ENCODE measurements around the gene CAPN5. TPM values are rescaled to one million over a fixed set of nuclear protein-coding genes. Genes with fewer than 3 reads are reported as not detected.
A peak's percentile ranks its signal among the peaks of the same experiment; 100 is the strongest.
"Not testable (repeated sequence)": the region's sequence is repeated elsewhere in the genome, so short reads cannot be mapped to it uniquely, and the experiment has no call there.

Gene CAPN5
- total RNA-seq, result 4.7 and 7.3 TPM in 2 replicates

- no peak for DNase-seq (ENCODE audit: low read depth)
- TF ChIP-seq CTCF (conservative IDR thresholded peaks at IDR 0.05; ENCODE audit: low read depth, low read length), result no peak
- H3K4me3 ChIP-seq (ENCODE audit: low read depth, low read length), result peak within 1 kb of the TSS; percentile 76
Observed at GRCh38 chr11:77066229-77067042, at the start of gene CAPN5. Gene CAPN5, plus strand, starts transcription at chr11:77066971. Its CDS starts 17,916 bp downstream, at chr11:77084887.

DNA sequence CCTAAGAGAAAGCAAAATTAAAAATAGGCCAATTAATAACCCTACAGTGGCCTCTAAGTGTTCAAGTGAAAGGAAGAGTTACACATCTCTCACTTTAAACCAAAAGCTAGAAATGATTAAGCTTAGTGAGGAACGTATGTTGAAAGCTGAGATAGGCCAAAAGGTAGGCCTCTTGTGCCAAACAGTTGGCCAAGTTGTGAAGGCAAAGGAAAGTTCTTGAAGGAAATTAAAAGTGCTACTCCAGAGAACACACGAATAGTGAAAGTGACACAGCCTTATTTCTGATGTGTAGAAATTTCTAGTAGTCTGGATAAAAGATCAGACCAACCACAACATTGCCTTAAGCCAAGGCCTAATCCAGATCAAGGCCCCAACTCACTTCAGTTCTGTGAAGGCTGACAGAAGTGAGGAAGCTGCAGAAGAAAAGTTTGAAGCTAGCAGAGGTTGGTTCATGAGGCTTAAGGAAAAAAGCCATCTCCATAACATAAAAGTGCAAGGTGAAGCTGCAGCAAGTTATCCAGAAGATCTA, 48.3 kb upstream of the CAPN5 start:
- DNase-seq (ENCODE audit: low read depth); H3K4me3 ChIP-seq (ENCODE audit: low read depth, low read length): not testable (repeated sequence)

- TF ChIP-seq CTCF (conservative IDR thresholded peaks at IDR 0.05; ENCODE audit: low read depth, low read length), result no peak
- H3K4me3 ChIP-seq (ENCODE audit: low read depth, low read length), result no peak overlapping the region
- no peak for DNase-seq (ENCODE audit: low read depth)
Observed at GRCh38 chr11:77019976-77020595, 46.7 kb upstream of the CAPN5 start.

DNA sequence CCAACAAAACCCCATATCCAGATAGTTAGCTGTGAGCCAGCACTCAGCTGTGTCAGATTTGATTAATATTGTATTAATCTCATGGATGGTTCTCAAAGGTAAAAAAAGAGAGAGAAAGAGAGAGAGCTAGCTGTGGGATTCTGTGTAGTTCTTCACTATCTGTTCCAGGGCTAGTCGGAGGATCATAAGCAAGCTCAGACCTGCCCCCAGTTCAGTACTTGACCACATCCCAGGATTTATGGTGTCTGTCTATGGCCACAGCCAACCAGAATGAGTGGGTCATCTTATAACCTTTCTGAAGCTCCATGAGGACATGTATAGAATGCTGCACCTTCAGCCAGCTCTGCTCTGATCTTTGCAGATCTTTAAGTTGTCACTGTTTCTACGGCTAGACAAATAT, 46.0 kb upstream of the CAPN5 start:
- no peak overlapping the region for H3K4me3 ChIP-seq (ENCODE audit: low read depth, low read length)
- DNase-seq (ENCODE audit: low read depth), result no peak
- no peak for TF ChIP-seq CTCF (conservative IDR thresholded peaks at IDR 0.05; ENCODE audit: low read depth, low read length)

- no peak overlapping the region for H3K4me3 ChIP-seq (ENCODE audit: low read depth, low read length)
- DNase-seq (ENCODE audit: low read depth), result no peak
- TF ChIP-seq CTCF (conservative IDR thresholded peaks at IDR 0.05; ENCODE audit: low read depth, low read length), result no peak
Observed at GRCh38 chr11:77024745-77025144, 42.0 kb upstream of the CAPN5 start.

GRCh38 chr11:77026221-77026620, 40.5 kb upstream of the CAPN5 start:
- H3K4me3 ChIP-seq (ENCODE audit: low read depth, low read length), result no peak overlapping the region
- TF ChIP-seq CTCF (conservative IDR thresholded peaks at IDR 0.05; ENCODE audit: low read depth, low read length), result no peak
- DNase-seq (ENCODE audit: low read depth), result no peak

- no peak for TF ChIP-seq CTCF (conservative IDR thresholded peaks at IDR 0.05; ENCODE audit: low read depth, low read length)
- H3K4me3 ChIP-seq (ENCODE audit: low read depth, low read length), result no peak overlapping the region
- no peak for DNase-seq (ENCODE audit: low read depth)
Observed at GRCh38 chr11:77026743-77027142, 40.0 kb upstream of the CAPN5 start.
